Glutamatergic neuron (in vitro differentiated cells): ENCODE data around the gene CCDC63. TPM values are rescaled to one million over a fixed set of nuclear protein-coding genes. Genes with fewer than 3 reads are reported as not detected.

ENCODE experiments used
- DNase-seq: peaks from one replicate; pipeline ENCODE4 v3.0.0; 2022
- H3K27ac Mint-ChIP-seq: one replicate; pipeline ENCODE4 v1.8.0; 2020; ENCODE audit warnings: mild to moderate bottlenecking, mixed read lengths, inconsistent platforms; ENCODE audit not compliant: unreplicated experiment
- H3K27me3 Mint-ChIP-seq: one replicate; pipeline ENCODE4 v1.8.0; 2020; ENCODE audit warnings: mild to moderate bottlenecking, moderate library complexity, mixed read lengths, inconsistent platforms; ENCODE audit not compliant: unreplicated experiment
- H3K36me3 Mint-ChIP-seq: one replicate; pipeline ENCODE4 v1.8.0; 2020; ENCODE audit warnings: mild to moderate bottlenecking, mixed read lengths, inconsistent platforms; ENCODE audit not compliant: unreplicated experiment
- H3K4me1 Mint-ChIP-seq: one replicate; pipeline ENCODE4 v1.8.0; 2020; ENCODE audit warnings: mild to moderate bottlenecking, low read depth, mixed read lengths, inconsistent platforms; ENCODE audit not compliant: unreplicated experiment
- H3K4me3 Mint-ChIP-seq: one replicate; pipeline ENCODE4 v1.8.0; 2020; ENCODE audit warnings: mild to moderate bottlenecking, mixed read lengths, inconsistent platforms; ENCODE audit not compliant: unreplicated experiment
- H3K9me3 Mint-ChIP-seq: one replicate; pipeline ENCODE4 v1.8.0; 2020; ENCODE audit warnings: mild to moderate bottlenecking, moderate library complexity, mixed read lengths, inconsistent platforms; ENCODE audit not compliant: unreplicated experiment
- CTCF ChIP-seq: fragments of 200-600 bp; sonication (generic); IDR thresholded peaks from one replicate; pipeline ENCODE4 v1.5.0; 2021; ENCODE audit not compliant: partially characterized antibody, unreplicated experiment
- total RNA-seq: library from RNA; stranded (reverse); fragmentation: NEBNext Ultra II Directional; extraction: Animal tissue kit (Norgen Biotek cat#: 25700); gene quantifications from one replicate; pipeline ENCODE4 v1.2.1, GENCODE V29; 2021; ENCODE audit not compliant: unreplicated experiment

The CCDC63 gene
- total RNA-seq, 1 donor from 2014 or later: 0.32 TPM

- Mint-ChIP-seq H3K9me3 (peaks cover 2% of the 10 kb centered on the region), H3K27me3 (peaks cover 6% of the 10 kb centered on the region), H3K27ac (no peak overlapping the region), H3K36me3 (no peaks in the 10 kb centered on the region), H3K4me1 (peaks cover 3% of the 10 kb centered on the region), H3K4me3 (no peak overlapping the region)
- no peak for DNase-seq
- no peak for TF ChIP-seq CTCF
Observed at GRCh38 chr12:110816779-110817178, 30.0 kb upstream of the CCDC63 start.

- Mint-ChIP-seq H3K36me3 (no peaks in the 10 kb centered on the region), H3K9me3 (peaks cover 7% of the 10 kb centered on the region), H3K4me1 (peaks cover 3% of the 10 kb centered on the region), H3K4me3 (no peak overlapping the region), H3K27ac (no peak overlapping the region), H3K27me3 (peaks cover 7% of the 10 kb centered on the region)
- no peak for DNase-seq
- no peak for TF ChIP-seq CTCF
Observed at GRCh38 chr12:110818511-110818910, 28.3 kb upstream of the CCDC63 start.

- Mint-ChIP-seq H3K4me1 (peaks cover 3% of the 10 kb centered on the region), H3K27ac (no peak overlapping the region), H3K9me3 (peaks cover 7% of the 10 kb centered on the region), H3K4me3 (no peak overlapping the region), H3K36me3 (no peaks in the 10 kb centered on the region), H3K27me3 (peaks cover 7% of the 10 kb centered on the region)
- no peak for DNase-seq
- no peak for TF ChIP-seq CTCF
Observed at GRCh38 chr12:110819150-110819549, 27.6 kb upstream of the CCDC63 start.

- no peak for TF ChIP-seq CTCF
- peaks cover 9% of the 10 kb centered on the region for H3K9me3 Mint-ChIP-seq
- peaks cover 7% of the 10 kb centered on the region for H3K27me3 Mint-ChIP-seq
- H3K27ac Mint-ChIP-seq: no peak overlapping the region
- DNase-seq: no peak
- peaks cover 3% of the 10 kb centered on the region for H3K4me1 Mint-ChIP-seq
- no peaks in the 10 kb centered on the region for H3K36me3 Mint-ChIP-seq
- H3K4me3 Mint-ChIP-seq: no peak overlapping the region
Observed at GRCh38 chr12:110819646-110820045, 27.1 kb upstream of the CCDC63 start.

- DNase-seq: peak; percentile 78
- Mint-ChIP-seq H3K36me3 (no peaks in the 10 kb centered on the region), H3K27me3 (peaks cover 9% of the 10 kb centered on the region), H3K4me3 (peak overlapping the region; percentile 52), H3K27ac (peak overlapping the region; percentile 79), H3K4me1 (peaks cover 8% of the 10 kb centered on the region), H3K9me3 (peaks cover 7% of the 10 kb centered on the region)
- no peak for TF ChIP-seq CTCF
Observed at GRCh38 chr12:110821917-110822316, 24.9 kb upstream of the CCDC63 start.
